ENCODE data around the gene LRRC74B.
"Not testable (repeated sequence)": the region's sequence is repeated elsewhere in the genome, so short reads cannot be mapped to it uniquely, and the experiment has no call there.

The LRRC74B gene

GRCh38 chr22:21045585-21046294 lies at the start of gene LRRC74B:
LRRC74B (plus strand) TSS chr22:21045946; CDS start chr22:21045987, 41 bp downstream.
- peak; percentile 65 for DNase-seq

- DNase-seq, result no peak
These were observed 49.7 kb upstream of the LRRC74B start for GRCh38 chr22:20996031-20996410.

- no peak for DNase-seq
These were observed 48.9 kb upstream of the LRRC74B start for GRCh38 chr22:20996598-20997535.

GRCh38 chr22:20997536-20998257 lies 48.0 kb upstream of the LRRC74B start:
- DNase-seq, result no peak

- no peak for DNase-seq
These were observed 47.1 kb upstream of the LRRC74B start for GRCh38 chr22:20998411-20999336.

GRCh38 chr22:20999350-21000206 lies 46.2 kb upstream of the LRRC74B start:
- no peak for DNase-seq

GRCh38 chr22:21000207-21000986 lies 45.3 kb upstream of the LRRC74B start:
- DNase-seq, result no peak

- no peak for DNase-seq
These were observed 44.7 kb upstream of the LRRC74B start for GRCh38 chr22:21000987-21001600.

- peak; percentile 98 for DNase-seq
These were observed 44.0 kb upstream of the LRRC74B start, which contains the start of gene THAP7 for GRCh38 chr22:21001601-21002325. THAP7 (minus strand) TSS chr22:21002118; CDS start chr22:21001911, 207 bp downstream.

GRCh38 chr22:21003782-21004181 lies 42.0 kb upstream of the LRRC74B start:
- DNase-seq, result no peak

- DNase-seq, result not testable (repeated sequence)
These were observed 36.5 kb upstream of the LRRC74B start for GRCh38 chr22:21009208-21009607.

- no peak for DNase-seq
These were observed 35.9 kb upstream of the LRRC74B start for GRCh38 chr22:21009638-21010425.

- no peak for DNase-seq
These were observed 35.2 kb upstream of the LRRC74B start for GRCh38 chr22:21010426-21011113.

GRCh38 chr22:21012446-21013407 lies 33.0 kb upstream of the LRRC74B start:
- DNase-seq, result no peak

- no peak for DNase-seq
These were observed 32.0 kb upstream of the LRRC74B start for GRCh38 chr22:21013657-21014201.

- peak; percentile 82 for DNase-seq
These were observed 31.5 kb upstream of the LRRC74B start for GRCh38 chr22:21014202-21014725.

All from activated naive CD4-positive, alpha-beta T cell treated with anti-CD3 and anti-CD28 coated beads, Interleukin-2, amount 50 U/mL, for 16 hours (primary cell).